H1 (cell line): Measurements from ENCODE around the gene NDUFS3. TPM values are rescaled to one million over a fixed set of nuclear protein-coding genes. Genes with fewer than 3 reads are reported as not detected.

ENCODE experiments used
- CTCF ChIA-PET: fragments of 300-600 bp; sonication (Branson Sonifier 250); formaldehyde crosslinking; loops from one replicate; lab custom pipeline; 2021; ENCODE audit not compliant: partially characterized antibody; lab: Charles Lee
- POLR2A ChIA-PET: fragments of 300-600 bp; sonication (Branson Sonifier 250); formaldehyde crosslinking; loops from one replicate; lab custom pipeline; 2021; ENCODE audit warnings: inconsistent platforms; ENCODE audit not compliant: partially characterized antibody; lab: Charles Lee
- DNase-seq, 2 experiments: peaks; one replicate each; pipeline versions ENCODE4 v3.0.0 to v3.0.0-alpha.2; 2010 to 2022; ENCODE audit warnings: low spot score in 2 of 2, low read depth in 1 of 2, mixed read lengths in 1 of 2
- FAIRE-seq: peaks from 2 replicates; lab custom pipeline; 2011; peaks lifted over from hg19 to GRCh38; lab: Jason Lieb, UNC
- H2AFZ ChIP-seq: 2 replicates; pipeline ENCODE4 v1.8.1; 2012; ENCODE audit warnings: low read length, inconsistent platforms
- H2AK5ac ChIP-seq: 2 replicates; pipeline ENCODE4 v1.6.1; 2013; ENCODE audit warnings: low read depth, low read length
- H2BK120ac ChIP-seq: replicated peaks from 2 replicates; pipeline ENCODE3; 2013; ENCODE audit warnings: low read depth, low read length, inconsistent platforms
- H2BK12ac ChIP-seq: 2 replicates; pipeline ENCODE4 v1.6.1; 2013; ENCODE audit warnings: low read depth, low read length
- H2BK15ac ChIP-seq: 2 replicates; pipeline ENCODE4 v1.6.1; 2013; ENCODE audit warnings: low read length
- H2BK20ac ChIP-seq: 2 replicates; pipeline ENCODE4 v1.6.1; 2013; ENCODE audit warnings: low read length
- H2BK5ac ChIP-seq: 2 replicates; pipeline ENCODE4 v1.6.1; 2013; ENCODE audit warnings: low read depth, low read length
- H3K14ac ChIP-seq: 2 replicates; pipeline ENCODE4 v1.6.1; 2013; ENCODE audit warnings: inconsistent platforms; ENCODE audit not compliant: insufficient read length
- H3K18ac ChIP-seq: 2 replicates; pipeline ENCODE4 v1.6.1; 2013; ENCODE audit warnings: low read length; ENCODE audit errors: extremely low read depth
- H3K23ac ChIP-seq: 2 replicates; pipeline ENCODE4 v1.6.1; 2013; ENCODE audit warnings: inconsistent platforms; ENCODE audit not compliant: insufficient read length
- H3K23me2 ChIP-seq: 2 replicates; pipeline ENCODE4 v1.6.1; 2013; ENCODE audit warnings: low read depth, low read length
- H3K27ac ChIP-seq: 2 replicates; pipeline ENCODE4 v1.6.1; 2011; ENCODE audit warnings: low read depth, low read length, inconsistent platforms
- H3K27me3 ChIP-seq, 4 experiments: replicated peaks in 1 of 4; 1 replicate in 1 of 4; 2 replicates in 3 of 4; pipeline versions ENCODE4 v1.6.1 to v1.8.1; 2011 to 2013; ENCODE audit warnings: low read length in 3 of 4, mild to moderate bottlenecking in 3 of 4, inconsistent platforms in 2 of 4, mixed read lengths in 2 of 4, moderate library complexity in 1 of 4; ENCODE audit not compliant: control insufficient read depth in 3 of 4, insufficient read depth in 3 of 4; ENCODE audit errors: extremely low read depth in 1 of 4
- H3K36me3 ChIP-seq, 4 experiments: 2 replicates each; pipeline versions ENCODE4 v1.6.1 to v1.8.1; 2011 to 2013; ENCODE audit warnings: mild to moderate bottlenecking in 4 of 4, low read length in 3 of 4, moderate library complexity in 2 of 4, control low read depth in 1 of 4, inconsistent platforms in 1 of 4; ENCODE audit not compliant: insufficient read depth in 4 of 4, control insufficient read depth in 2 of 4
- H3K4ac ChIP-seq: replicated peaks from 2 replicates; pipeline ENCODE3; 2013; ENCODE audit warnings: low read length, low read depth, mixed read lengths, inconsistent platforms; ENCODE audit not compliant: insufficient read length
- H3K4me1 ChIP-seq, 4 experiments: replicated peaks in 1 of 4; 1 replicate in 1 of 4; 2 replicates in 3 of 4; pipeline versions ENCODE4 v1.6.1 to v1.8.1; 2011 to 2013; ENCODE audit warnings: low read length in 3 of 4, inconsistent platforms in 2 of 4, mixed read lengths in 1 of 4; ENCODE audit not compliant: insufficient read depth in 4 of 4, control insufficient read depth in 3 of 4
- H3K4me2 ChIP-seq, 2 experiments: 2 replicates each; pipeline versions ENCODE4 v1.6.1 to v1.8.1; 2011 to 2013; ENCODE audit warnings: low read depth in 2 of 2, low read length in 2 of 2, control low read depth in 1 of 2, inconsistent platforms in 1 of 2, mild to moderate bottlenecking in 1 of 2; ENCODE audit not compliant: insufficient read depth in 1 of 2
- H3K4me3 ChIP-seq, 4 experiments: fragments of 200-600, 300-600 bp in 1 of 4; sonication (generic), shearing (Covaris generic), sonication (Bioruptor Twin) in 1 of 4; 2 replicates each; pipeline versions ENCODE4 v1.5.1 to v1.8.1; 2011 to 2016; ENCODE audit warnings: low read length in 4 of 4, low read depth in 3 of 4, control low read depth in 2 of 4, inconsistent platforms in 2 of 4, mild to moderate bottlenecking in 2 of 4, mixed read lengths in 1 of 4, moderate library complexity in 1 of 4; ENCODE audit not compliant: insufficient read depth in 2 of 4; ENCODE audit errors: extremely low read depth in 1 of 4
- H3K56ac ChIP-seq: replicated peaks from 2 replicates; pipeline ENCODE3; 2013; ENCODE audit warnings: low read depth, mild to moderate bottlenecking, mixed read lengths, low read length, inconsistent platforms; ENCODE audit not compliant: insufficient read length
- H3K79me1 ChIP-seq: 2 replicates; pipeline ENCODE4 v1.6.1; 2013; ENCODE audit warnings: low read depth, low read length, control low read depth
- H3K79me2 ChIP-seq, 2 experiments: 2 replicates each; pipeline versions ENCODE4 v1.6.1 to v1.8.1; 2012 to 2013; ENCODE audit warnings: low read length in 2 of 2, mild to moderate bottlenecking in 2 of 2, inconsistent platforms in 1 of 2; ENCODE audit not compliant: insufficient read depth in 2 of 2, control insufficient read depth in 1 of 2
- H3K9ac ChIP-seq, 4 experiments: replicated peaks in 1 of 4; 1 replicate in 1 of 4; 2 replicates in 3 of 4; pipeline versions ENCODE4 v1.6.1 to v1.8.1; 2011 to 2013; ENCODE audit warnings: low read depth in 3 of 4, low read length in 3 of 4, control low read depth in 2 of 4, mild to moderate bottlenecking in 2 of 4, moderate library complexity in 2 of 4, inconsistent platforms in 1 of 4; ENCODE audit errors: extremely low read depth in 1 of 4
- H3K9me3 ChIP-seq, 2 experiments: 2 replicates each; pipeline versions ENCODE4 v1.6.1 to v1.8.1; 2012 to 2013; ENCODE audit warnings: mild to moderate bottlenecking in 2 of 2, moderate library complexity in 2 of 2, control low read depth in 1 of 2, inconsistent platforms in 1 of 2, low read depth in 1 of 2, low read length in 1 of 2, mixed read lengths in 1 of 2; ENCODE audit not compliant: insufficient read depth in 2 of 2
- H4K20me1 ChIP-seq, 2 experiments: replicated peaks in 1 of 2; 2 replicates each; pipeline versions ENCODE3 to v1.8.1; 2011 to 2013; ENCODE audit warnings: inconsistent platforms in 2 of 2, low read length in 2 of 2, mild to moderate bottlenecking in 1 of 2; ENCODE audit not compliant: insufficient read depth in 2 of 2, control insufficient read depth in 1 of 2
- H4K5ac ChIP-seq: 2 replicates; pipeline ENCODE4 v1.6.1; 2013; ENCODE audit warnings: low read length, low read depth, mixed read lengths, inconsistent platforms; ENCODE audit not compliant: insufficient read length
- H4K8ac ChIP-seq: 2 replicates; pipeline ENCODE4 v1.8.0; 2013; ENCODE audit warnings: mild to moderate bottlenecking, moderate library complexity, low read length, inconsistent platforms; ENCODE audit not compliant: insufficient read depth; ENCODE audit errors: extremely low read depth
- H4K91ac ChIP-seq: replicated peaks from 2 replicates; pipeline ENCODE3; 2013; ENCODE audit warnings: low read length, mixed read lengths, inconsistent platforms; ENCODE audit not compliant: insufficient read length
- ASH2L ChIP-seq: fragments of 200-600, 300-600 bp; sonication (generic); IDR thresholded peaks from one replicate; pipeline ENCODE4 v1.7.1; 2017; ENCODE audit warnings: low read length
- CBX5 ChIP-seq: fragments of 300-800, 300-1000 bp; sonication (generic); IDR thresholded peaks from 2 replicates; pipeline ENCODE4 v1.7.1; 2016; ENCODE audit warnings: antibody characterized with exemption, low read length, low read depth
- EZH2 ChIP-seq: fragments of 200-600 bp; sonication (generic); IDR thresholded peaks from 2 replicates; pipeline ENCODE4 v1.7.1; 2012; ENCODE audit warnings: low read depth, mild to moderate bottlenecking, moderate library complexity, low read length, inconsistent platforms; ENCODE audit not compliant: severe bottlenecking
- GABPA ChIP-seq: IDR thresholded peaks from 2 replicates; pipeline ENCODE4 v1.6.1; 2011; ENCODE audit warnings: mild to moderate bottlenecking, low read length, moderate library complexity, borderline replicate concordance; ENCODE audit not compliant: insufficient read depth
- KDM4A ChIP-seq: IDR thresholded peaks from one replicate; pipeline ENCODE4 v1.7.1; 2012; ENCODE audit warnings: low read depth, mild to moderate bottlenecking, moderate library complexity, low read length, inconsistent platforms; ENCODE audit not compliant: severe bottlenecking
- POU5F1 ChIP-seq: IDR thresholded peaks from 2 replicates; pipeline ENCODE4 v1.6.1; 2011; ENCODE audit warnings: low read depth, mild to moderate bottlenecking, low read length, moderate library complexity
- SIRT6 ChIP-seq: IDR thresholded peaks from one replicate; pipeline ENCODE4 v1.7.1; 2012; ENCODE audit warnings: low read length, inconsistent platforms
- SIX5 ChIP-seq: IDR thresholded peaks from 2 replicates; pipeline ENCODE4 v1.6.1; 2011; ENCODE audit warnings: mild to moderate bottlenecking, low read depth, low read length
- SP2 ChIP-seq: IDR thresholded peaks from 2 replicates; pipeline ENCODE4 v1.6.1; 2012; ENCODE audit warnings: mild to moderate bottlenecking, low read length, inconsistent platforms
- SUZ12 ChIP-seq: fragments of 200-600 bp; sonication (generic); IDR thresholded peaks from 2 replicates; pipeline ENCODE4 v1.6.1; 2012; ENCODE audit warnings: mild to moderate bottlenecking, inconsistent platforms, low read length, moderate library complexity, mixed read lengths
- TEAD4 ChIP-seq: IDR thresholded peaks from 2 replicates; pipeline ENCODE4 v1.6.1; 2012; ENCODE audit warnings: low read depth, low read length, inconsistent platforms, mixed read lengths
- WGBS, 2 experiments: shearing (Covaris generic) in 1 of 2; methylation state at CpG; one replicate each; pipeline versions ENCODE4 v1.1.6 to v1.1.7; 2013 to 2015; ENCODE audit warnings: low lambda C conversion rate in 2 of 2, mixed read lengths in 2 of 2, inconsistent platforms in 1 of 2, low coverage in 1 of 2, missing lambda C conversion rate in 1 of 2; ENCODE audit not compliant: insufficient replicate concordance in 2 of 2, insufficient coverage in 1 of 2, insufficient read length in 1 of 2; ENCODE audit errors: extremely low coverage in 1 of 2, missing lambda C conversion rate in 1 of 2; 5-methylcytosine and 5-hydroxymethylcytosine counted together
- polyA plus RNA-seq, 7 experiments: library from polyadenylated mRNA; depleted of rRNA in 3 of 7; stranded (reverse) in 5 of 7; unstranded in 2 of 7; fragments of >200 nt in 5 of 7; fragments of 200-250 nt in 2 of 7; gene quantifications; 1 replicate in 5 of 7; 2 replicates in 1 of 7; 4 replicates in 1 of 7; pipeline versions ENCODE4 v1.2.1 to v1.2.3, GENCODE V29; 2011 to 2013; ENCODE audit warnings: missing spikeins in 2 of 7, mixed read lengths in 2 of 7
- total RNA-seq: library from RNA; stranded (reverse); fragmentation: NEBNext Ultra II Directional; extraction: Animal tissue kit (Norgen Biotek cat#: 25700); gene quantifications from 2 replicates; pipeline ENCODE4 v1.2.1, GENCODE V29; 2021

NDUFS3 gene
- total and polyA plus RNA-seq, 2 of the 8 experiments (the other 6 are each of a cell fraction or from before 2014, with no cell fraction given): 135 to 241 TPM

- Histone ChIP-seq H3K79me1 (no peaks in the 10 kb centered on the region), H3K9ac (peak within 1 kb of the TSS in 1 of 4 experiments; percentile 8; a peak in 2 of 7 replicates), H4K20me1 (no peaks in the 10 kb centered on the region), H3K14ac (no peak within 1 kb of the TSS), H2BK20ac (0 out of 2 replicates have a peak within 1 kb of the TSS, but pooled peaks have one; percentile 9), H2AK5ac (no peak within 1 kb of the TSS), H3K18ac (peak within 1 kb of the TSS; percentile 25; the same call in 1 of the 2 replicates), H4K8ac (no peak within 1 kb of the TSS), H4K91ac (no peak within 1 kb of the TSS), H3K4ac (peak within 1 kb of the TSS; percentile 24), H3K56ac (no peak within 1 kb of the TSS), H2BK15ac (peak within 1 kb of the TSS; percentile 81; the same call in 1 of the 2 replicates), H4K5ac (no peak within 1 kb of the TSS), H3K27me3 (peaks cover 0 to 32% (median 26%) of the 10 kb centered on the region in 4 experiments; a peak in 6 of 7 replicates), H3K79me2 (no peaks in the 10 kb centered on the region), H3K36me3 (no peaks in the 10 kb centered on the region), H3K4me2 (peak within 1 kb of the TSS; percentile 66 to 69), H3K23ac (no peak within 1 kb of the TSS), H3K27ac (no peak within 1 kb of the TSS), H3K4me3 (peak within 1 kb of the TSS; percentile 49 to 94 (median 63)), H2BK12ac (peak within 1 kb of the TSS; percentile 46; the same call in 1 of the 2 replicates), H2BK5ac (no peak within 1 kb of the TSS), H2AFZ (peak within 1 kb of the TSS; percentile 72), H3K9me3 (no peaks in the 10 kb centered on the region), H3K4me1 (peaks cover 3 to 8% (median 4%) of the 10 kb centered on the region in 4 experiments; a peak in 6 of 7 replicates), H3K23me2 (peaks cover 2% of the 10 kb centered on the region; the same call in 1 of the 2 replicates), H2BK120ac (no peak within 1 kb of the TSS)
- WGBS, 2 experiments: 5 to 100% methylated on average over 1 to 23 of the region's 48 CpGs
- DNase-seq: peak in 1 of 2 experiments; percentile 77
- no peak for FAIRE-seq
- ChIA-PET POLR2A (interaction anchor here (0.6 to 5.1 kb wide), 16 partner anchors 8 to 187 kb away, joined by 3 to 42 read pairs (median 4); partner anchors contain the start of genes FAM180B, KBTBD4, NDUFS3 and PTPMT1), CTCF (interaction anchor here (0.5 to 2.6 kb wide), 4 partner anchors 17 to 122 kb away, joined by 3 to 9 read pairs (median 6); no protein-coding TSS in a partner anchor)
- TF ChIP-seq CBX5 (no peak), KDM4A (peak; percentile 78), TEAD4 (no peak), SUZ12 (peak; percentile 51; the same call in 1 of the 2 replicates), SP2 (no peak), GABPA (no peak), SIX5 (no peak), SIRT6 (no peak), POU5F1 (no peak), EZH2 (peak; percentile 52), ASH2L (peak; percentile 58)
Observed at GRCh38 chr11:47593934-47594855, 15.3 kb downstream of the NDUFS3 start, which contains the start of gene C1QTNF4. C1QTNF4 (minus strand) TSS chr11:47594411; CDS start chr11:47590810, 3,601 bp downstream.
